Measurements from ENCODE around the gene OCIAD1.
"Not testable (repeated sequence)": the region's sequence is repeated elsewhere in the genome, so short reads cannot be mapped to it uniquely, and the experiment has no call there.

OCIAD1 gene

GRCh38 chr4:48821431-48821830, 9.5 kb upstream of the OCIAD1 start:
- not testable (repeated sequence) for DNase-seq (ENCODE audit: low spot score)

DNA sequence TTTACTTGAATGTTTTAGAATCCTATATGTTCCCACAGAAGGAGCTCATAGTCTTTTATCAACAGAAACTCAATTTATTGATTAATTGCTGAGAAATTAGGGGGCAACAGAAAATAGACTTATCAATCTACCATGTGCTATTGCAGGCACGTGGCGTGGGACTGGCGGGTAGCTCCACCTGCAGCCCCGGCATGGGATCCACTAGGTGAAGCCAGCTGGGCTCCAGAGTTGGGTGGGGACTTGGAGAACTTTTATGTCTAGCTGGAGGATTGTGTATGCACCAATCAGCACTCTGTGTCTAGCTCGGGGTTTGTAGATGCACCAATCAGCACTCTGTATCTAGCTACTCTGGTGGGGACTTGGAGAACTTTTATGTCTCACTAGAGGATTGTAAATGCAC, 3.3 kb upstream of the OCIAD1 start:
- no peak for DNase-seq (ENCODE audit: low spot score)

DNA sequence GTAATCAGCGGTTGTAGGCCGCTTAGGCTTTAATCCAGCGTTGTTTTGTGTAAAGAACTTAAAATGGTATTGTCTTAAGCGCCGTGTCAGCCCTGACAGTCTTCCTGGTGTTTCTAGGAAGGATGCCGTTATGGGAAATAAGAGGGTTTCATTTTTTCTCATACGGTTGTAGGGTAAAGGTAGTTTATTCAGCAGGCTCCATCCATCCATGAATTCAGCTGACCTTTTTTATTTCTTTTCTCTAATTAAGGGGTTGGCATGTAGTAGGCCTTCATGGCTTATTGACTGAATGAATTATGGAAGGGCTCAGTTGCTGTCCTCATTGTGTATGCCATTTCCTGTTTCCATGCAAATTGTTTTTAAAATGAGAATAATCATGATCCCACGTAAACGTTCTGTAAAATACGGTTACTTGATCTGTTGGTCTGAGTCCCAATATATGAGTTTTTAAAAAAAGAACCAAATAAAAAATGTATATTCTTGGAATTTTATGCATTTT, 693 bp downstream of the OCIAD1 start:
- DNase-seq (ENCODE audit: low spot score): peak; percentile 24

DNA sequence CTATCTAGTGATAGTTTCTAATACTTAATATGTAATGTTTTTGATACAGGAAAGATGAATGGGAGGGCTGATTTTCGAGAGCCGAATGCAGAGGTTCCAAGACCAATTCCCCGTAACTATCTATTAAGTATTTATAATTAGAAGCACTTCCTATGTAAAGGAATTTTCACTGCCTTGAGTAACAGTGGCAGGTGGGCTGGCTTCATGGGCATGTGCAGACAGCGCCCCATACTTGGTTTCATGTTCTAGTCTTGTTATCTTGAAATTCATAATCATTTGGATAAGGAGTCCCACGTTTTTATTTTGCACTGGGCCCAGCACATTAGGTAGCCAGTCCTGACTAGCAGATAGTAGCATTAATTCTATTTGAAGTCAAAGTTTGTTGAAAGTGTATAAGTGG, 1.7 kb downstream of the OCIAD1 start:
- no peak for DNase-seq (ENCODE audit: low spot score)

DNA sequence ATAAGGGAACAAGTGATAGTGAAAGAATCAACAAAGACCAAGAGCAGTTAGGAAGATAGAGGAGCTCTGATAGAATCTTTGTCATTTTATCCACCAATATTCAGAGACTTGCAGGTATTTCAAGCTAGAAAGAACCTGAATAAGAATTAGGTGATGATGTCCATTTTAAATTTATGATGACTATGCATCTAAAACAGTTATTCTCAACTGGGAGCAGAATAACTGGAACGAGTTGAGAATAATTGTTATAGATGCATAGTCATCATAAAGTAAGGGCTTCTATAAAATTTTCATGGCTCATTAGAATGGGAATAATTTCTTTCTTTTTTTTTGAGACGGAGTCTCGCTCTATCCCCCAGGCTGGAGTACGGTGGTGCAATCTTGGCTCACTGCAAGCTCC, 5.8 kb downstream of the OCIAD1 start:
- no peak for DNase-seq (ENCODE audit: low spot score)

- no peak for DNase-seq (ENCODE audit: low spot score)
Observed at GRCh38 chr4:48841045-48841827, 10.3 kb downstream of the OCIAD1 start.

GRCh38 chr4:48844843-48845242, 14.0 kb downstream of the OCIAD1 start:
- no peak for DNase-seq (ENCODE audit: low spot score)

DNA sequence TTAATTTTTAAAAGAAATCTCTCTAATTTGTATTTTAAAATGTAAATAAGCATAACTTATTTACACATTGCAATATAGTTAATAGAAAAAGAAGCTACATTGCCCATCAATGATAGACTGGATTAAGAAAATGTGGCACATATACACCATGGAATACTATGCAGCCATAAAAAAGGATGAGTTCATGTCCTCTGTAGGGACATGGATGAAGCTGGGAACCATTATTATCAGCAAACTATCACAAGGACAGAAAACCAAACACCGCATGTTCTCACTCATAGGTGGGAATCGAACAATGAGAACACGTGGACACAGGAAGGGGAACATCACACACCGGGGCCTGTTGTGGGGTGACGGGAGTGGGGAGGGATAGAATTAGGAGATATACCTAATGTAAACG, 17.9 kb downstream of the OCIAD1 start:
- not testable (repeated sequence) for DNase-seq (ENCODE audit: low spot score)

GRCh38 chr4:48851651-48852050, 20.8 kb downstream of the OCIAD1 start:
- no peak for DNase-seq (ENCODE audit: low spot score)

DNA sequence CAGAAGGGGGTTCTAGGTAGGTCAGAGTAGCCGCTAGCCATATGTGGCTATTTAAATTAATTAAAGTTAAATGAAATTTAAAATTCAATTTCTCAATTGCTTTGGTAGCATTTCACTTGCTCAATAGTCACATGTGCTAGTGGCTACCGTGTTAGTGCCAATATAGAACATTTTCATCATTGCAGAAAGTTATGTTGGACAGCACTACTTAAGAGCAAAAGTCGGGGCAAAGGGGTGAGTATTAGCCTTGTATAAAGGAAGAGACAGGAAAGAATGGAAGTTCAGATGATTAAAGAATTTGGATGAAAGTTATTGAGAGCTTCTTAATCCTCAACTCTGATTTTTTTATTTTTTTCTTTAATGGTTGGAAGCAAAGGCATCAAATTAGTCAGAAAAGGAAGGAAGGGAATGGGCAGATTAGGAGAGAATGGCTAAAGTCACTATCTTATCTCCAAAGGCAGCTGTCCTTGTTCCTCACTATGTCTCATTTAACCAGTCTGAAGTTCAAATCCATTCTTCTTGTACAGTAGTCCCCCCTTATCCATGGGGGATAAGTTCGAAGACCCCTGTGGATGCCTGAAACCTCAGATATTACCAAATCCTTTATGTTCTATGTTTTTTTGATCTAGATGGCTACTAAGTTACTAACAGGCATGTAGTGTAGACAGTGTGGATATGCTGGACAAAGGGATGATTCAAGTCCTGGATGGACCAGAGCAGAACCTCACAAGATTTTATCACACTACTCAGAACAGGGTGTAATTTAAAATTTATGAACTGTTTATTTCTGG, 22.9 kb downstream of the OCIAD1 start:
- DNase-seq (ENCODE audit: low spot score): no peak

- DNase-seq (ENCODE audit: low spot score): no peak
Observed at GRCh38 chr4:48854395-48854683, 23.5 kb downstream of the OCIAD1 start.

DNA sequence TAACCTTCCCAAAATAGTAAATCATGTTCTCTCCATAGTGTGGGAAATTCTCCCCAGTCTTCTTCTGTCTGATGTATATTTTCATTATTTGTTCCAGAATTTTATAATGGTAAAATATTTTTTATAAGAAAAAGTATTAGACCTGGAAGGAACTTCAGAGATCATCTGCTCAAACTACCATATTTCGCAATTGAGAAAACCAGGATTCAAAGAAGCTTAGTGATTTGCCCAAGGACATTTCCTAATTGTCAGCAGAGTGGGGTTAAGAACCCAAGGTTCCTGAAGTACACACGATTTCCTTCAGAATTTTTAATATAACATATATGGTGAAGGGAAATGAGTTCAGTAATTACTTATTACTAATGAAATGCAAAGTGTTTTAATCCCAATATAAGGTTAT, 24.1 kb downstream of the OCIAD1 start:
- DNase-seq (ENCODE audit: low spot score): no peak

- DNase-seq (ENCODE audit: low spot score): no peak
Observed at GRCh38 chr4:48858130-48858529, 27.2 kb downstream of the OCIAD1 start.

DNA sequence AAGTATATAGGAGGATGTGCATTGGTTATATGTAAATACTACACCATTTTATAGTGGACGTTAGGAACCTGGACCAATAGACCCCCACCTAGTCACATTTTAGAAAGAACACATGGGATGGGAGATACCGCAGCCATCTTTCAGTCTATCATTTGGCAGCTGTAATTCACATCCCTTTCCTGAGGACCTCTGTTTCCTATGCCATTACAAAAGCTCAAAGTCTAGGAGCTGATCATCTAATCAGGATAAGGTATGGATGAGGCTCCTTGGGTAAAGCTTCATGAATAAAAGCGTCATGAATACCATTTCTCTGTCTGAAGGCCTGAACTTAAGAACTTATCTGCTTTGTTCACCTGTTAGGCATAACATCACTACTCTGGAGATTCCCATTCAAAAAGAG, 31.1 kb downstream of the OCIAD1 start:
- DNase-seq (ENCODE audit: low spot score): no peak

- DNase-seq (ENCODE audit: low spot score): no peak
Observed at GRCh38 chr4:48862661-48863060, 31.8 kb downstream of the OCIAD1 start.

DNA sequence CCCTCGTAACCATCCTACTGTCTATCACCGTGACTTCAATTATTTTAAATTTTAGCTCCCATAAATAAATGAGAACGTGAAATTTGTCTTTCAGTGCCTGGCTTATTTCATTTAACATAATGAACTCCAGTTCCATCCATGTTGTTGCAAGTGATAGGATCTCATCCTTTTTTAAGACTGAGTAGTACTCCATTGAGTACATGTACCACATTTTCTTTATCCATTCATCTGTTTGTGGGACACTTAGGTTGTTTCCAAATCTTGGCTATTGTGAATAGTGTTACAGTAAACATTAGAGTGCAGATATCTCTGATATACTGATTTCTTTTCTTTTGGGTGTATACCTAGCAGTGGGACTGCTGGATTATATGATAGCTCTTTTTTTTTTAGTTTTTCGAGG, 32.8 kb downstream of the OCIAD1 start:
- no peak for DNase-seq (ENCODE audit: low spot score)

- DNase-seq (ENCODE audit: low spot score): not testable (repeated sequence)
Observed at GRCh38 chr4:48864696-48865095, 33.8 kb downstream of the OCIAD1 start.

DNA sequence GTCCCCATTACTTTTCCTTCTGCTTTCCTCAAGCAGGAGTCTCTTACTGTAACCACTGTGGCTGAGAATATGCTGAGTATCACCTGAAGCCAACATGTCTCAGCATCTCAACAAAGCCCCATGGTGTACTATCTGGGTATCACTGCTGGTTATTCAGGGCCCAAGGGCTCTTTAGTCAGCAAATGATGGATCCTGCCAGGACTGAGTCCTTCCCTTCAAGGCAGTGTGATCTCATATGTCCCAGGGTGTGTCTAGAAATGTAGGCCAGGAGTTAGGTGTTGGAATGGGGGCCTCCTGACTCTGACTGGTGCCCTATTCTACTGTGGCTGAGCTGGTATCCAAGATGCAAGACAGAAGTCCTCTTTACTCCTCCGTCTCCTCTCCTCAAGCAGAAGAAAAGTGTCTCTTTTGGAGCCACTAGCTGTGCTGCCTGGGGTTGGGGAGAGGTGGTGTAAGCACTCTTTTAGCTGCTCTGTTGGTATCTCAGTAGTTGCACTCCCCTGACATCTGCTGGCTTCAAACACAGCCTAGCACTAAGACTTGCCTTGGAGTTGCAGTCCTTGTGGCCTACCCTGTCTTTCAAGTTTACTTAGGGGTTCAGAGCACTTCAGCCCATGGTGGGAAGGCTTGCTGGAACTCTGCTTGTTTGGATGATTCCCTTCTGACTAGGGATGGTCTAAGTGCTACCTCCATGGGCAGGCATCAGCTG, 47.1 kb downstream of the OCIAD1 start:
- no peak for DNase-seq (ENCODE audit: low spot score)

DNA sequence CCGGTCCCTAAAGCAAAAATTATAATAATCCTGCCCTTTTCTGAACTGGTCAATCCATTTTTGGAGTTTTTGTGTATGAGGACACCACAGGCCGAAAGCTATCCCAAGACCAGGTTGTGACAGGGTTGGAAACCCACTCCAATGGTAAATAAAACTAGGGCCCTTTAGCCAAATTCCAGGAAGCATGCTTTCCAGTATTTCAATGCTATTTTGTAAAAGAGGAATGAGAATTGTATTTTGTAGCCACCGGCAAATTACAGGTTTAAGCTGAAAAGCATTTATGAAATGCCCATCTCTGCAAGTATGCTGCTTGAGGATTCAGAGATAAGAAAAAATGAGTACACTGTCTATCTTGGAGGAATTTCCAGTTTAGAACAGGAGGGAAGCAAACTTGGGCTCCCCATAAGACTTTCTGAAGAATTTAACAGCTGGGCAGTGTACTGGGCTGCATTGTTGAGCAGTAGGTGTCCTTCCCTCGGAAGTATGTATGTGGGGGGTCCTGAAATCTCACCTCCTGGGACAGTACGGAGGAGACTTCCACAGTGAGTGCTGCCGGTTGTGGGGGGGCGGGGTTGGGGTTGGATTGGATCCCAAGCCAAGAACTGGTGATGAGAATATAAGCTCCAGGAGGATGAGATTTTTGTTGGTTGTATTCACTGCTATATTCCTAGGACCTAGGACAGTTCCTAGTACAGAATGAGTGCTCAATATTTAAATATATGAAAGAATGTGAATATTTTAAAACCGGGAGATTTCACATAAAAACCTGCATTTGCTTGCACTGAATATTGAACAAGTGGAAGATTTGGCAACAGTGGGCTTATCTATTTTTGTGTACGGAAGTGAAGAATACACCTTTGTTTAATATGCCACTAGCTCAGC, 48.9 kb downstream of the OCIAD1 start:
- no peak for DNase-seq (ENCODE audit: low spot score)

DNA sequence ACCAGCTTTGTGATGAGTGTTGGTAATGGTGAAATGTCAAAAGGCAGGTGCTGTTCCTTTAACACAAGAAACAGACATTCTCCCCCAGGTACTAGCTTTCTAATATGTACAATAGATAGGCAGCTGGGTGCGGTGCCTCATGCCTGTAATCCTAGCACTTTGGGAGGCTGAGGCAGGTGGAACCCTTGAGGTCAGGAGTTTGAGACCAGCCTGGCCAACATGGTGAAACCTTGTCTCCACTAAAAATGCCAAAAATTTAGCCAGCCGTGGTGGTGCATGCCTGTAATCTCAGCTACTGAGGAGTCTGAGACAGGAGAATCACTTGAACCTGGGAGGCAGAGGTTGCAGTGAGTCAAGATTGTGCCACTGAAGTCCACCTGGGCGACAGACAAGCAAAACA, 50.8 kb downstream of the OCIAD1 start:
- not testable (repeated sequence) for DNase-seq (ENCODE audit: low spot score)

DNA sequence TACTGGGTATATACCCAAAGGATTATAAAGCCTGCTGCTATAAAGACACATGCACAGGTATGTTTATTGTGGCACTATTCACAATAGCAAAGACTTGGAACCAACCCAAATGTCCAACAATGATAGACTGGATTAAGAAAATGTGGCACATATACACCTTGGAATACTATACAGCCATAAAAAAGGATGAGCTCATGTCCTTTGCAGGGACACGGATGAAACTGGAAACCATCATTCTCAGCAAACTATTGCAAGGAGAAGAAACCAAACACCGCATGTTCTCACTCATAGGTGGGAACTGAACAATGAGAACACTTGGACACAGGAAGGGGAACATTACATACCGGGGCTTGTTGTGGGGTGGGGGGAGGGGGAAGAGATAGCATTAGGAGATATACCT, 58.9 kb downstream of the OCIAD1 start:
- not testable (repeated sequence) for DNase-seq (ENCODE audit: low spot score)
